K562 (cell line): ENCODE data around the gene MAML3.

Experiments
- HNRNPH1 ChIP-seq: fragments of 200-400 bp; formaldehyde crosslinking; optimal IDR thresholded peaks from 2 replicates; pipeline ENCODE3; 2017; ENCODE audit warnings: low read depth, mild to moderate bottlenecking, low read length, moderate library complexity
- TBP ChIP-seq: optimal IDR thresholded peaks from 2 replicates; pipeline ENCODE3; 2011; ENCODE audit warnings: low read depth, low read length, improper control_type of control experiment

DNA sequence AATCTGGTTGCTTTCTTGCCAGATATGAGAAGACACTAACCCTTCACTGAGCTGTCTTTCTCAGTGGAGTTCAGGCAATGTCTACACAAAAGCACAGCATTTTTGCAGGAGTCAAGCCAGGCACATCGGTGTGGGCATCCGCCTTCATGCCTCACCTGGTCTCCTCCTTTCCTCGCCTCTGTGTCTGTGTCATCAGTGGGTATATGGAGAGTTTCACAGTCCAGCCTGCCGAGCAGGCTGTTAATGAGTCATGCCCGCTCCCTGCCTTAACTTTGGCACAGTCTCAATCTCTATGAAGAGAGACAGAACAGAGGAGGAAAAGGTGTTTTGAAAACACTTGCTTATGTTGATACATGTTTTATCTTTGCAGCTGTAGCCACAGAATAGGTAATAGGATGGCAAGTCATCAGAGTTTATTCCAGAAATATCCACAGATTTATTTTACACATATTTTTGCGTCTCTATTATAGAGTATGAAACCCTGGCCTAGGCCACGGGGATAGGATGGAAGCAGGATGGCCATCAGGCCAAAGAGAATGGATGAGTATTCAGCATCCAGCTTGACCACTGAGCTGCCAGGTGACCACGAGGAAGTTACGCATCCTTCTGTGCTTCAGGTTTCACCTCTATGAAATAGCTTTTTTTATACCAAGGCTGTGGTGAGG lies 32.8 kb upstream of the MAML3 start:
- TF ChIP-seq HNRNPH1: no peak
- TF ChIP-seq TBP: no peak
